ENCODE data around the gene RIMBP2.

The RIMBP2 gene

DNA sequence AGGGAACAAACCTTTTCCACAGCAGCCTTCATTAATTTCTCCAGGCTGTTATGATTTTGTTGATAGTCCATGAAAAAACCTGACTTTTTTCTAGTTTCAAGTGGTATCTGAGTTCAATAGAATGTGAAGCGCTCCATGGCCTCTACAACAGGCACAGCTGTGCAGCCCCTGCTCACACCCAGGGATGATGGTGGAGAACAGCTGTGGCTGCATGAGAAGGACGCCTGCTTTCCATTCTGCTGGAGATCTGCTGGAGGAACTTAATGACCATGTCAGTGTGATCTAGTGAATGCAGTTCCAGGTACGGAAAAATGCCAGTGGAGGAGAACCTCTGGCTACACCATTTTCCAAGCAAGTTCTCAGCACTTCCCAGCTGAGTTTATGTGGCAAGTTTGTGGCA is 297.8 kb downstream of the RIMBP2 start:
- in situ Hi-C loops (cut with MboI; ENCODE audit: low sequenced_read_pairs, unreplicated experiment) = no loop called here
- TF ChIP-seq, protein P1, sequence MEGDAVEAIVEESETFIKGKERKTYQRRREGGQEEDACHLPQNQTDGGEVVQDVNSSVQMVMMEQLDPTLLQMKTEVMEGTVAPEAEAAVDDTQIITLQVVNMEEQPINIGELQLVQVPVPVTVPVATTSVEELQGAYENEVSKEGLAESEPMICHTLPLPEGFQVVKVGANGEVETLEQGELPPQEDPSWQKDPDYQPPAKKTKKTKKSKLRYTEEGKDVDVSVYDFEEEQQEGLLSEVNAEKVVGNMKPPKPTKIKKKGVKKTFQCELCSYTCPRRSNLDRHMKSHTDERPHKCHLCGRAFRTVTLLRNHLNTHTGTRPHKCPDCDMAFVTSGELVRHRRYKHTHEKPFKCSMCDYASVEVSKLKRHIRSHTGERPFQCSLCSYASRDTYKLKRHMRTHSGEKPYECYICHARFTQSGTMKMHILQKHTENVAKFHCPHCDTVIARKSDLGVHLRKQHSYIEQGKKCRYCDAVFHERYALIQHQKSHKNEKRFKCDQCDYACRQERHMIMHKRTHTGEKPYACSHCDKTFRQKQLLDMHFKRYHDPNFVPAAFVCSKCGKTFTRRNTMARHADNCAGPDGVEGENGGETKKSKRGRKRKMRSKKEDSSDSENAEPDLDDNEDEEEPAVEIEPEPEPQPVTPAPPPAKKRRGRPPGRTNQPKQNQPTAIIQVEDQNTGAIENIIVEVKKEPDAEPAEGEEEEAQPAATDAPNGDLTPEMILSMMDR (IDR thresholded peaks at IDR 0.05; ENCODE audit: borderline replicate concordance, control extremely low read depth, extremely low read depth, insufficient read depth, missing control alignments) = no peak
- no peak for DNase-seq (ENCODE audit: low spot score)

DNA sequence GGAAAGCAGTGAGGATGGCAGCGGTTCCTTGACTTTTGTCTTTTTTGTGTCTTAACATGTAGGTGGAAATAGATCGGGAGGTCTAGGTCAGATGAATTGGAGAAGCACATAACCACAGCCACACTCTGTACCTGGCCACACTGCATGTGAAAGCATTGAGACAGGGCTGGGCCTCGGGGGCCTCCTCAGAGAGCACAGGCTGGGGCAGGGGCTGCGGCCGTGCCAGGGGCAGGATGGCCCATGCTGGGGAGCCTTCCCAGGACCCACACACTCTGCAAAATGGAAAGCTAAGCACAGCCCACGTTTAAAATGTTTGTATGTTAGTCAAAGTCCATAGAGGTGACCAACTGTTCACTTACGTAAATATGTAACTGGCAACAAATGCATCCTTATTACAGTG is 301.7 kb downstream of the RIMBP2 start:
- DNase-seq (ENCODE audit: low spot score) = no peak
- TF ChIP-seq, protein P1 (IDR thresholded peaks at IDR 0.05; ENCODE audit: borderline replicate concordance, control extremely low read depth, extremely low read depth, insufficient read depth, missing control alignments) = no peak
- in situ Hi-C loops (cut with MboI; ENCODE audit: low sequenced_read_pairs, unreplicated experiment) = no loop called here

DNA sequence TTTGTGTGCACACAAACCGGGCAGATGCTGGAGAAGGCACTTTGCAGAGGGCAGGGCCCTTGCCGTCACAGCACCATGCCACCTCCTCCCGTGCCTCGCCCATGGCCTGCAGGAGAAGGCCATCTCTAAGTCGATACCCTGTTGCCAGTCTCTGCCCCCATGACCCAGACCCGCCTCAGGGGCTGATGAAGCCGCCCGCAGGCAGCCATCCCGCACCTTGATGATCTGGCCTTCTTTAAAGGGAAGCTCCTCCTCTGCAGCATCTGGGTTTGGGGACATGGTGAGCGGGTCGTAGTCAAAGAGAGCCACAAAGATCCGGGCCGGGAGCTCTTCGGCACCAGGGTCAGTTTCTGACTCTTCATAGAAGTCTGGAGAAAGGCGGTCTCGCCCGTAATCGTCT is 302.2 kb downstream of the RIMBP2 start:
- DNase-seq (ENCODE audit: low spot score) = no peak
- in situ Hi-C loops (cut with MboI; ENCODE audit: low sequenced_read_pairs, unreplicated experiment) = no loop called here
- TF ChIP-seq, protein P1 (IDR thresholded peaks at IDR 0.05; ENCODE audit: borderline replicate concordance, control extremely low read depth, extremely low read depth, insufficient read depth, missing control alignments) = no peak

- no peak for DNase-seq (ENCODE audit: low spot score)
- in situ Hi-C loops (cut with MboI; ENCODE audit: low sequenced_read_pairs, unreplicated experiment) = no loop called here
- TF ChIP-seq, protein P1 (IDR thresholded peaks at IDR 0.05; ENCODE audit: borderline replicate concordance, control extremely low read depth, extremely low read depth, insufficient read depth, missing control alignments) = no peak
Measured at GRCh38 chr12:130412384-130412783, 303.7 kb downstream of the RIMBP2 start.

GRCh38 chr12:130405332-130405731 is 310.8 kb downstream of the RIMBP2 start:
- in situ Hi-C loops (cut with MboI; ENCODE audit: low sequenced_read_pairs, unreplicated experiment) = no loop called here
- TF ChIP-seq, protein P1 (IDR thresholded peaks at IDR 0.05; ENCODE audit: borderline replicate concordance, control extremely low read depth, extremely low read depth, insufficient read depth, missing control alignments) = no peak
- DNase-seq (ENCODE audit: low spot score) = no peak

DNA sequence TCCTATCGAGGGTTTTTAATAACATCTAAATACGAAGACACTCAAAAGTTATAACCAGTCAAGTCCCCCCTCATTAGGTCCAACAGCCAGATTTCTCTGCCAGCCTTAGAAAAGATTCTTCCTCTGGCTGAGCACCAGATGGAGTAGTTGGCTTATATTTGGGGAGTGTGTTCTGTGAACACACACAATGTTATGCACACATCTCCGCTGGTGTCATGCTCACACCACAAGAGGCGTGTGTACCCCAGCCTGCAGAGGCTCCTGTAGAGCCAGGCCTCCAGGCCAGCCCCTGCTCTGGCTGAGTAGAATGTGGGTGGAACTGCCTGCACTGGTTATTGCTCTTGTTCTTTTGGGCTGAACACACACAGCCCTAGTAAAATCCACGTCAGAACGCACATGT is 314.4 kb downstream of the RIMBP2 start:
- DNase-seq (ENCODE audit: low spot score) = no peak
- TF ChIP-seq, protein P1 (IDR thresholded peaks at IDR 0.05; ENCODE audit: borderline replicate concordance, control extremely low read depth, extremely low read depth, insufficient read depth, missing control alignments) = no peak
- in situ Hi-C loops (cut with MboI; ENCODE audit: low sequenced_read_pairs, unreplicated experiment) = no loop called here
